Measurements from ENCODE around the gene RSRC1.

DNA sequence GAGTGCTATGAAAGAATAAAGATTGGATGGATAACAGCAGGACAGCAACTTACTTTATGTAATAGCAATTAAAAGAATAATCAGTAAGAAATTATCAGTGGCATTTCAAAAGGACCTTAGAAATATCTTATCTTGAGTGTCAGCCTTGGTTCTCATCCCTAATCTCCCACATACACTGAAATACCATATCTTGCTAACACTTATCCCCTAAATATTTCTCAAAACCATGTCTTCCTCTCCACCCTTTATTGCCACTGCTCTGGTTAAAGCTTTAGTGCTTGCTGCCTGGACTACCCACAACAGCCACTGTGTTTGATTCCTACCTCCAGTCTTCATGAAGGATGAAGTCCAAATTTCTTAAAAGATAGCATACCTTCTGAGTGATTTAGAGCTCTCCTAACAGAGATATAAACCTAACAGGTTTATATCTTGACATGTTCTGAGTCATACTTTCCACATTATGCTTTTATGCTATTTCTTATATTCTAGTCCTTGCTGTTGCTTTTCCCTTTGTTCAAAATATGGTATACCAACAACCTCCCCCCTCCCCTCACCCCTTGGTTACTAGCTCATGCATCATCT, 202.8 kb downstream of the RSRC1 start:
- TF ChIP-seq POLR2A (IDR thresholded peaks at IDR 0.05), result no peak
- TF ChIP-seq, protein P1, sequence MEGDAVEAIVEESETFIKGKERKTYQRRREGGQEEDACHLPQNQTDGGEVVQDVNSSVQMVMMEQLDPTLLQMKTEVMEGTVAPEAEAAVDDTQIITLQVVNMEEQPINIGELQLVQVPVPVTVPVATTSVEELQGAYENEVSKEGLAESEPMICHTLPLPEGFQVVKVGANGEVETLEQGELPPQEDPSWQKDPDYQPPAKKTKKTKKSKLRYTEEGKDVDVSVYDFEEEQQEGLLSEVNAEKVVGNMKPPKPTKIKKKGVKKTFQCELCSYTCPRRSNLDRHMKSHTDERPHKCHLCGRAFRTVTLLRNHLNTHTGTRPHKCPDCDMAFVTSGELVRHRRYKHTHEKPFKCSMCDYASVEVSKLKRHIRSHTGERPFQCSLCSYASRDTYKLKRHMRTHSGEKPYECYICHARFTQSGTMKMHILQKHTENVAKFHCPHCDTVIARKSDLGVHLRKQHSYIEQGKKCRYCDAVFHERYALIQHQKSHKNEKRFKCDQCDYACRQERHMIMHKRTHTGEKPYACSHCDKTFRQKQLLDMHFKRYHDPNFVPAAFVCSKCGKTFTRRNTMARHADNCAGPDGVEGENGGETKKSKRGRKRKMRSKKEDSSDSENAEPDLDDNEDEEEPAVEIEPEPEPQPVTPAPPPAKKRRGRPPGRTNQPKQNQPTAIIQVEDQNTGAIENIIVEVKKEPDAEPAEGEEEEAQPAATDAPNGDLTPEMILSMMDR (IDR thresholded peaks at IDR 0.05), result no peak
